ENCODE data around the gene USB1.

GRCh38 chr16:57994778-57995177 is 6.4 kb upstream of the USB1 start:
- TF ChIP-seq RAD21 (IDR thresholded peaks at IDR 0.05) (peak in 1 of 2 donors; percentile 61), ATF3 (IDR thresholded peaks at IDR 0.05) (no peak), CTCF (IDR thresholded peaks at IDR 0.05; ENCODE audit: low read depth, low read length, missing input control) (peak; percentile 30), GABPA (IDR thresholded peaks at IDR 0.05 in 1 of 2, conservative IDR thresholded peaks at IDR 0.05 in 1 of 2) (no peak), EGR1 (IDR thresholded peaks at IDR 0.05; ENCODE audit: low read depth in 2 of 2) (no peak), REST (IDR thresholded peaks at IDR 0.05) (no peak), TAF1 (conservative IDR thresholded peaks at IDR 0.05) (no peak), NR2F2 (IDR thresholded peaks at IDR 0.05) (no peak)

Data from liver (tissue), 3 donors.